Activated naive CD4-positive, alpha-beta T cell treated with anti-CD3 and anti-CD28 coated beads, Interleukin-2, amount 10 ng/mL, durations not matched to agents 7 days and 5 days (primary cell): ENCODE measurements around the gene COL4A1.

ENCODE experiments used
- CTCF ChIA-PET: fragments of 350-600 bp; sonication (Branson Sonifier 250); formaldehyde crosslinking; loops from one replicate; lab custom pipeline; 2021; ENCODE audit warnings: antibody characterized with exemption; lab: Charles Lee
- DNase-seq: peaks from one replicate; pipeline ENCODE4 v3.0.0-alpha.2; 2020
- H3K27ac Mint-ChIP-seq: one replicate; pipeline ENCODE4 v1.8.0; 2021; ENCODE audit warnings: mild to moderate bottlenecking, moderate library complexity, mixed read lengths
- H3K27me3 Mint-ChIP-seq: one replicate; pipeline ENCODE4 v1.8.0; 2021; ENCODE audit warnings: mild to moderate bottlenecking, mixed read lengths
- H3K36me3 Mint-ChIP-seq: one replicate; pipeline ENCODE4 v1.8.0; 2021; ENCODE audit warnings: mixed read lengths
- H3K4me1 Mint-ChIP-seq: one replicate; pipeline ENCODE4 v1.8.0; 2021; ENCODE audit warnings: mixed read lengths
- H3K4me3 Mint-ChIP-seq: one replicate; pipeline ENCODE4 v1.8.0; 2021; ENCODE audit warnings: mild to moderate bottlenecking, moderate library complexity, mixed read lengths
- H3K9me3 Mint-ChIP-seq: one replicate; pipeline ENCODE4 v1.8.0; 2021; ENCODE audit warnings: mixed read lengths

Gene COL4A1

GRCh38 chr13:110303644-110304043 lies 3.3 kb downstream of the COL4A1 start:
- Mint-ChIP-seq H3K4me3 (no peak overlapping the region), H3K27ac (no peak overlapping the region), H3K4me1 (peaks cover 7% of the 10 kb centered on the region), H3K36me3 (no peaks in the 10 kb centered on the region), H3K27me3 (peaks cover 80% of the 10 kb centered on the region), H3K9me3 (no peaks in the 10 kb centered on the region)
- DNase-seq, result no peak
- CTCF ChIA-PET, result no interaction called here

- Mint-ChIP-seq H3K27me3 (peaks cover 78% of the 10 kb centered on the region), H3K9me3 (no peaks in the 10 kb centered on the region), H3K4me3 (no peak overlapping the region), H3K4me1 (peaks cover 7% of the 10 kb centered on the region), H3K36me3 (no peaks in the 10 kb centered on the region), H3K27ac (no peak overlapping the region)
- DNase-seq, result no peak
- CTCF ChIA-PET, result no interaction called here
These were observed 4.0 kb downstream of the COL4A1 start for GRCh38 chr13:110302997-110303396.

GRCh38 chr13:110301606-110302553 lies 5.1 kb downstream of the COL4A1 start:
- H3K4me3 Mint-ChIP-seq, result no peak overlapping the region
- H3K4me1 Mint-ChIP-seq, result peaks cover 7% of the 10 kb centered on the region
- no peak overlapping the region for H3K27ac Mint-ChIP-seq
- no peaks in the 10 kb centered on the region for H3K36me3 Mint-ChIP-seq
- H3K27me3 Mint-ChIP-seq, result peaks cover 71% of the 10 kb centered on the region
- CTCF ChIA-PET, result no interaction called here
- no peaks in the 10 kb centered on the region for H3K9me3 Mint-ChIP-seq
- no peak for DNase-seq

GRCh38 chr13:110301083-110301482 lies 5.9 kb downstream of the COL4A1 start:
- Mint-ChIP-seq H3K9me3 (no peaks in the 10 kb centered on the region), H3K36me3 (no peaks in the 10 kb centered on the region), H3K27me3 (peaks cover 63% of the 10 kb centered on the region), H3K4me1 (peaks cover 7% of the 10 kb centered on the region), H3K4me3 (no peak overlapping the region), H3K27ac (no peak overlapping the region)
- DNase-seq, result no peak
- CTCF ChIA-PET, result no interaction called here

- no peak for DNase-seq
- Mint-ChIP-seq H3K27me3 (peaks cover 62% of the 10 kb centered on the region), H3K36me3 (no peaks in the 10 kb centered on the region), H3K27ac (no peak overlapping the region), H3K4me3 (no peak overlapping the region), H3K4me1 (peaks cover 7% of the 10 kb centered on the region), H3K9me3 (no peaks in the 10 kb centered on the region)
- CTCF ChIA-PET, result interaction anchor here (2.1 kb wide), 1 partner anchor 8 kb away, joined by 6 read pairs; no protein-coding TSS in a partner anchor
These were observed 6.7 kb downstream of the COL4A1 start for GRCh38 chr13:110300090-110300815.

- Mint-ChIP-seq H3K36me3 (no peaks in the 10 kb centered on the region), H3K27me3 (peaks cover 58% of the 10 kb centered on the region)
These were observed 7.6 kb downstream of the COL4A1 start for GRCh38 chr13:110299283-110299840.

GRCh38 chr13:110298505-110299282 lies 8.3 kb downstream of the COL4A1 start:
- Mint-ChIP-seq H3K4me3 (no peak overlapping the region), H3K9me3 (no peaks in the 10 kb centered on the region), H3K27me3 (peaks cover 51% of the 10 kb centered on the region), H3K36me3 (no peaks in the 10 kb centered on the region), H3K4me1 (peaks cover 7% of the 10 kb centered on the region), H3K27ac (no peak overlapping the region)
- DNase-seq, result peak; percentile 26
- CTCF ChIA-PET, result interaction anchor here (2.1 kb wide), 1 partner anchor 10 kb away, joined by 6 read pairs; no protein-coding TSS in a partner anchor

More at GRCh38 chr13:110299283-110299840, 7.6 kb downstream of the COL4A1 start:
- H3K9me3 Mint-ChIP-seq, result no peaks in the 10 kb centered on the region
- no peak for DNase-seq
- no peak overlapping the region for H3K27ac Mint-ChIP-seq
- CTCF ChIA-PET, result interaction anchor here (2.1 kb wide), 1 partner anchor 9 kb away, joined by 6 read pairs; no protein-coding TSS in a partner anchor
- H3K4me3 Mint-ChIP-seq, result no peak overlapping the region
- peaks cover 7% of the 10 kb centered on the region for H3K4me1 Mint-ChIP-seq

GRCh38 chr13:110297766-110298504 lies 9.0 kb downstream of the COL4A1 start:
- no peak overlapping the region for H3K27ac Mint-ChIP-seq
- no peaks in the 10 kb centered on the region for H3K36me3 Mint-ChIP-seq
- peaks cover 7% of the 10 kb centered on the region for H3K4me1 Mint-ChIP-seq
- H3K9me3 Mint-ChIP-seq, result no peaks in the 10 kb centered on the region
- CTCF ChIA-PET, result interaction anchor here (2.1 kb wide), 1 partner anchor 11 kb away, joined by 6 read pairs; no protein-coding TSS in a partner anchor
- DNase-seq, result no peak
- H3K4me3 Mint-ChIP-seq, result no peak overlapping the region
- peaks cover 44% of the 10 kb centered on the region for H3K27me3 Mint-ChIP-seq

GRCh38 chr13:110297011-110297410 lies 9.9 kb downstream of the COL4A1 start:
- Mint-ChIP-seq H3K27me3 (peaks cover 39% of the 10 kb centered on the region), H3K9me3 (no peaks in the 10 kb centered on the region), H3K4me1 (peaks cover 7% of the 10 kb centered on the region), H3K27ac (no peak overlapping the region), H3K4me3 (no peak overlapping the region), H3K36me3 (no peaks in the 10 kb centered on the region)
- CTCF ChIA-PET, result no interaction called here
- DNase-seq, result no peak

GRCh38 chr13:110294622-110295021 lies 12.3 kb downstream of the COL4A1 start:
- no peak overlapping the region for H3K27ac Mint-ChIP-seq
- peaks cover 7% of the 10 kb centered on the region for H3K4me1 Mint-ChIP-seq
- H3K36me3 Mint-ChIP-seq, result no peaks in the 10 kb centered on the region
- peaks cover 28% of the 10 kb centered on the region for H3K27me3 Mint-ChIP-seq
- no peak overlapping the region for H3K4me3 Mint-ChIP-seq
- H3K9me3 Mint-ChIP-seq, result no peaks in the 10 kb centered on the region
- CTCF ChIA-PET, result no interaction called here
- no peak for DNase-seq

GRCh38 chr13:110294146-110294545 lies 12.8 kb downstream of the COL4A1 start:
- CTCF ChIA-PET, result no interaction called here
- Mint-ChIP-seq H3K4me1 (peaks cover 7% of the 10 kb centered on the region), H3K9me3 (no peaks in the 10 kb centered on the region), H3K36me3 (no peaks in the 10 kb centered on the region), H3K27me3 (peaks cover 23% of the 10 kb centered on the region), H3K27ac (no peak overlapping the region), H3K4me3 (no peak overlapping the region)
- DNase-seq, result no peak

- H3K27me3 Mint-ChIP-seq, result peaks cover 18% of the 10 kb centered on the region
- H3K9me3 Mint-ChIP-seq, result no peaks in the 10 kb centered on the region
- H3K27ac Mint-ChIP-seq, result no peak overlapping the region
- CTCF ChIA-PET, result no interaction called here
- no peaks in the 10 kb centered on the region for H3K36me3 Mint-ChIP-seq
- H3K4me3 Mint-ChIP-seq, result no peak overlapping the region
- DNase-seq, result no peak
- H3K4me1 Mint-ChIP-seq, result peaks cover 5% of the 10 kb centered on the region
These were observed 13.3 kb downstream of the COL4A1 start for GRCh38 chr13:110293649-110294048.

- Mint-ChIP-seq H3K27me3 (peaks cover 14% of the 10 kb centered on the region), H3K27ac (no peak overlapping the region), H3K4me1 (no peaks in the 10 kb centered on the region), H3K36me3 (no peaks in the 10 kb centered on the region), H3K4me3 (no peak overlapping the region), H3K9me3 (no peaks in the 10 kb centered on the region)
- no peak for DNase-seq
- CTCF ChIA-PET, result no interaction called here
These were observed 13.9 kb downstream of the COL4A1 start for GRCh38 chr13:110293037-110293436.
